Left lung (tissue), 10 donors: ENCODE measurements around the gene SWSAP1. TPM values are rescaled to one million over a fixed set of nuclear protein-coding genes. Genes with fewer than 3 reads are reported as not detected.

Experiments
- ATAC-seq: fragments of 200-7000 bp; cut with Tn5 transposase; one replicate; pipeline ENCODE4 v1.9.1; 2020; ENCODE audit warnings: moderate library complexity
- DNase-seq, 4 donors: peaks; one replicate each; pipeline ENCODE4 v3.0.0-alpha.2; 2013 to 2020
- H3K27ac ChIP-seq, 2 donors: fragments of 200-600 bp; sonication (generic) in 1 of 2; one replicate each; pipeline versions ENCODE4 v1.5.0 to v1.8.0; 2020 to 2021
- H3K27me3 ChIP-seq, 2 donors: fragments of 200-600 bp; sonication (generic) in 1 of 2; one replicate each; pipeline versions ENCODE4 v1.5.0 to v1.8.0; 2020 to 2021
- H3K36me3 ChIP-seq, 2 donors: fragments of 200-600 bp; sonication (generic) in 1 of 2; one replicate each; pipeline versions ENCODE4 v1.5.0 to v1.8.0; 2020 to 2021
- H3K4me1 ChIP-seq, 2 donors: fragments of 200-600 bp; one replicate each; pipeline ENCODE4 v1.8.0; 2021
- H3K4me3 ChIP-seq, 2 donors: fragments of 200-600 bp; sonication (generic) in 1 of 2; one replicate each; pipeline versions ENCODE4 v1.5.0 to v1.8.0; 2020 to 2021; ENCODE audit warnings: mild to moderate bottlenecking in 1 of 2
- H3K9me3 ChIP-seq, 2 donors: fragments of 200-600 bp; sonication (generic) in 1 of 2; one replicate each; pipeline versions ENCODE4 v1.5.0 to v1.8.0; 2020 to 2021
- CTCF ChIP-seq, 2 donors: fragments of 200-600 bp; sonication (generic) in 1 of 2; IDR thresholded peaks; one replicate each; pipeline versions ENCODE4 v1.5.0 to v1.8.0; 2021; ENCODE audit warnings: antibody characterized with exemption in 2 of 2
- intact Hi-C, 2 donors: fragments of 100-400 bp; cut with DNase I; formaldehyde crosslinking; loops; one replicate each; pipeline versions ENCODE4 v1.11.2 to v1.14.2; 2022
- polyA plus RNA-seq, 6 donors: library from polyadenylated mRNA; unstranded; fragments of 120-200 nt; gene quantifications; one replicate each; pipeline ENCODE4 v1.2.1, GENCODE V29; 2013; ENCODE audit not compliant: insufficient read length in 6 of 6
- total RNA-seq, 2 donors: library from RNA; stranded (reverse); fragmentation: NEBNext Ultra II Directional; extraction: Animal tissue kit (Norgen Biotek cat#: 25700); gene quantifications; one replicate each; pipeline ENCODE4 v1.2.1, GENCODE V29; 2021
- donor health status: DM: no; HTN: yes; CAD: no.
- donor health status: DM: no; HTN: no; CAD: no.

The SWSAP1 gene
- total and polyA plus RNA-seq, 8 donors, result 1.8 to 3.2 (median 2.8) TPM

GRCh38 chr19:11420429-11421370, 46.2 kb downstream of the SWSAP1 start:
- Histone ChIP-seq H3K36me3 (no peaks in the 10 kb centered on the region), H3K27ac (peak overlapping the region in 1 of 2 donors; percentile 13), H3K27me3 (peaks cover 4 to 81% of the 10 kb centered on the region in 2 donors), H3K4me3 (peak overlapping the region; percentile 7 to 28), H3K4me1 (peaks cover 17 to 45% of the 10 kb centered on the region in 2 donors), H3K9me3 (no peaks in the 10 kb centered on the region)
- no peak for ATAC-seq
- DNase-seq, result peak in 1 of 4 donors; percentile 81
- intact Hi-C loops, result no loop called here
- TF ChIP-seq CTCF (IDR thresholded peaks at IDR 0.05), result no peak

GRCh38 chr19:11421371-11422098, 47.1 kb downstream of the SWSAP1 start:
- intact Hi-C loops, result no loop called here
- ATAC-seq, result peak; percentile 54
- Histone ChIP-seq H3K9me3 (no peaks in the 10 kb centered on the region), H3K4me3 (peak overlapping the region; percentile 25 to 28), H3K27ac (peak overlapping the region in 1 of 2 donors; percentile 20), H3K27me3 (peaks cover 4 to 77% of the 10 kb centered on the region in 2 donors), H3K36me3 (no peaks in the 10 kb centered on the region), H3K4me1 (peaks cover 17 to 45% of the 10 kb centered on the region in 2 donors)
- peak in 2 of 4 donors; percentile 69 to 88 for DNase-seq
- no peak for TF ChIP-seq CTCF (IDR thresholded peaks at IDR 0.05)

- intact Hi-C loops, result no loop called here
- H3K9me3 ChIP-seq, result no peaks in the 10 kb centered on the region
- H3K36me3 ChIP-seq, result no peaks in the 10 kb centered on the region
- ATAC-seq, result peak; percentile 83
- no peak for TF ChIP-seq CTCF (IDR thresholded peaks at IDR 0.05)
- peak overlapping the region; percentile 25 to 28 for H3K4me3 ChIP-seq
- peak in 3 of 4 donors; percentile 58 to 95 (median 92) for DNase-seq
- H3K27ac ChIP-seq, result peak overlapping the region; percentile 20 to 44
- H3K27me3 ChIP-seq, result peaks cover 4 to 68% of the 10 kb centered on the region in 2 donors
- H3K4me1 ChIP-seq, result peaks cover 17 to 45% of the 10 kb centered on the region in 2 donors
These were observed 47.9 kb downstream of the SWSAP1 start for GRCh38 chr19:11422163-11423065.

GRCh38 chr19:11423164-11423790, 48.8 kb downstream of the SWSAP1 start:
- Histone ChIP-seq H3K4me1 (peaks cover 17 to 45% of the 10 kb centered on the region in 2 donors), H3K27me3 (peaks cover 4 to 60% of the 10 kb centered on the region in 2 donors), H3K9me3 (no peaks in the 10 kb centered on the region), H3K27ac (no peak overlapping the region), H3K4me3 (no peak overlapping the region), H3K36me3 (no peaks in the 10 kb centered on the region)
- intact Hi-C loops, result no loop called here
- ATAC-seq (no peak), DNase-seq (no peak)
- TF ChIP-seq CTCF (IDR thresholded peaks at IDR 0.05), result no peak
